Stomach (tissue), 9 donors: Measurements from ENCODE around the gene EIF4EBP2. TPM values are rescaled to one million over a fixed set of nuclear protein-coding genes. Genes with fewer than 3 reads are reported as not detected.

Source experiments
- DNase-seq, 2 donors: peaks; one replicate each; pipeline versions ENCODE4 v3.0.0 to v3.0.0-alpha.2; 2013 to 2019
- H3K27ac ChIP-seq, 5 donors: fragments of 200-600 bp in 4 of 5; sonication (generic) in 4 of 5; one replicate each; pipeline ENCODE4 v1.5.1; 2013 to 2019; ENCODE audit warnings: mild to moderate bottlenecking in 1 of 5, moderate library complexity in 1 of 5
- H3K27me3 ChIP-seq, 3 donors: fragments of 200-600 bp; sonication (generic); one replicate each; pipeline ENCODE4 v1.5.1; 2017 to 2019; ENCODE audit warnings: mixed run types in 1 of 3
- H3K36me3 ChIP-seq, 4 donors: fragments of 200-600 bp; sonication (generic); 1 replicate in 3 of 4; 2 replicates in 1 of 4; pipeline ENCODE4 v1.5.1; 2016 to 2019
- H3K4me1 ChIP-seq, 4 donors: fragments of 200-600 bp; sonication (generic); one replicate each; pipeline ENCODE4 v1.5.1; 2016 to 2019
- H3K4me3 ChIP-seq, 4 donors: fragments of 200-600 bp; sonication (generic) in 3 of 4; one replicate each; pipeline ENCODE4 v1.5.1; 2016 to 2019; ENCODE audit warnings: mild to moderate bottlenecking in 1 of 4
- H3K9me3 ChIP-seq, 4 donors: fragments of 200-600 bp; sonication (generic); one replicate each; pipeline ENCODE4 v1.5.1; 2016 to 2019
- CTCF ChIP-seq, 7 experiments: fragments of 450-650 bp in 4 of 7; fragments of 200-600 bp in 3 of 7; sonication (generic) in 3 of 7; IDR thresholded peaks; one replicate each; pipeline ENCODE4 v1.5.1; 2016 to 2019; ENCODE audit warnings: antibody characterized with exemption in 7 of 7, control low read depth in 2 of 7, mild to moderate bottlenecking in 1 of 7
- EP300 ChIP-seq: sonication (generic); formaldehyde crosslinking; IDR thresholded peaks from one replicate; pipeline ENCODE4 v1.6.1; 2017; ENCODE audit warnings: antibody characterized with exemption
- POLR2A ChIP-seq, 4 donors: fragments of 450-650 bp; IDR thresholded peaks; one replicate each; pipeline ENCODE4 v1.6.1; 2016; ENCODE audit warnings: antibody characterized with exemption in 4 of 4, control low read depth in 2 of 4, mild to moderate bottlenecking in 1 of 4, moderate library complexity in 1 of 4
- POLR2AphosphoS5 ChIP-seq, 3 donors: sonication (generic); formaldehyde crosslinking; IDR thresholded peaks; one replicate each; pipeline ENCODE4 v1.6.1; 2016; ENCODE audit warnings: antibody characterized with exemption in 3 of 3
- WGBS, 5 donors: extraction: QIAGEN DNeasy Blood & Tissue Kit in 3 of 5; methylation state at CpG; one replicate each; pipeline versions ENCODE4 v1.1.5 to v1.1.7; 2013 to 2018; 5-methylcytosine and 5-hydroxymethylcytosine counted together
- intact Hi-C: fragments of 100-400 bp; cut with DNase I; formaldehyde crosslinking; loops from one replicate; pipeline ENCODE4 v1.15.1; 2023; ENCODE audit warnings: low total_unique reads
- polyA plus RNA-seq, 3 donors: library from polyadenylated mRNA; stranded (reverse); fragments of 200-250 nt; gene quantifications; one replicate each; pipeline ENCODE4 v1.2.3, GENCODE V29; 2013
- total RNA-seq, 5 donors: library from RNA; depleted of rRNA; stranded (reverse); fragments of >200 nt; gene quantifications; one replicate each; pipeline versions ENCODE4 v1.1.0 to v1.2.3, GENCODE V29; 2014 to 2016
- donor health status: healthy with polysubstance abuse.
- donor health status: Bipolar disorder and iron deficiency.
- donor health status: healthy.

Gene EIF4EBP2
- total and polyA plus RNA-seq, 8 donors, result 18.9 to 74.7 (median 47.3) TPM

DNA sequence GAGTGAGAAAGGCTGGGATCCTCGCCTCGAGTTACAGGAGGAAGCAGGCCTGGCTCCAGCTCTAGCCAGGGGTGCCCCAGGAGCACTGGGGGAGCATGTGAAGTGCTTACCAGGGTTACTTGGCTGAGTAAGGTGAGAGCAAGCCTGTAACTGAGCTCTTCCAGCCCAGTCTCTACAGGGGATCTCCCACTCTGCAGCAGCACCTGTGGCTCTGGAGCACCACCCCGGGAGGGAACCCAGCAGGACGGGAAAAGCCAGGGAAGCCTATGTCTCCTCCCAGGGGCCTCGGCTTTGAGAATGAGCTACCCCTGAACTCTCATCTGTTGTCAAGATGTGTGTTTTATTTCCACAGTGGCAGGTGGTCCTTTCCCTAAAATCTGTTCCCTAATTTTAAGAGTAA, 32.1 kb upstream of the EIF4EBP2 start:
- TF ChIP-seq EP300 (no peak), POLR2AphosphoS5 (IDR thresholded peaks at IDR 0.05) (no peak), CTCF (IDR thresholded peaks at IDR 0.05) (no peak), POLR2A (IDR thresholded peaks at IDR 0.05) (no peak)
- Histone ChIP-seq H3K27me3 (no peaks in the 10 kb centered on the region), H3K36me3 (peaks cover 0 to 6% (median 3%) of the 10 kb centered on the region in 4 donors), H3K4me1 (no peaks in the 10 kb centered on the region), H3K27ac (no peak overlapping the region), H3K4me3 (no peak overlapping the region), H3K9me3 (no peaks in the 10 kb centered on the region)
- no peak for DNase-seq
- 27 to 66% (median 38%) methylated on average over 5 of the region's 5 CpGs for WGBS, 5 donors
- intact Hi-C loops, result no loop called here

DNA sequence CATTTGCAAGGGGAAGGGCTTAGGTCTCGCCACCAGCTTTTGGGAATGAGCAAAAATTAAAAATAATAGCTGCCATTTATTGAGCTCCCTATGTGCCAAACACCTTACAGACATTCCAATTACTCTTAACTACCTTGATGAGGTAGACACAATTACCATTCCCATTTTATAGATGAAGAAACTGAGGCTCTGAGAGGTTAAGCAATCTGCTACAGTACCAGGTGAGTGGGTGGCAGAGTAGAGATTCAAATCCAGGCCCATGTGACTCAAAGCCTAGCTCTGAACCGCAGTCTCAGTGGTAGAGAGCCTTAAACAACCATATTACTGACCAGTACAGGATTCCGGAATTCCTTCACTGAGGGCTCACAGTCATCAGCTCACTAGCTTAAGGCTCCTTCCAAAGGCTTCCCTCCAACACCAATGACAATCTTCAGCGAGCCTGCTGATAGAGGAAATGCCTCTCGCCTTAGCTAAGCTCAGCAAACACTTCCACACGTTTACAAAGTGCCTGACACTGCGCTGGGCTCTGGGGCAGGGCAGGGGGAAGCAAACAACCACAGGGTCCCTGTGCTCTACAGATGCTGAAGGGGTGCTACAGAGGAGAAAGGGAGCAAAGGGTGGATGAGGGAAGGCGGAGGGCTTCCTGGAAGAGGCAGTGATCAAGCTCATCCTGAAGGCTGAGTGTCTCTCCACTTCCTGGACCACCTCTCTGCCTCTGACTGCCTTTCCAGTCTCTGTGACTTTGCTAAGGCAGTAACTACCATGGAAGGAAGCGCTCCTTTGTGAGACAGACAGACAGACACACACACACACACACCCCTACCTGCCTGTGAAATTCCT, 28.9 kb upstream of the EIF4EBP2 start:
- Histone ChIP-seq H3K27me3 (no peaks in the 10 kb centered on the region), H3K27ac (no peak overlapping the region), H3K9me3 (peaks cover 0 to 3% (median 0%) of the 10 kb centered on the region in 4 donors), H3K4me1 (no peaks in the 10 kb centered on the region), H3K4me3 (no peak overlapping the region), H3K36me3 (peaks cover 0 to 6% (median 3%) of the 10 kb centered on the region in 4 donors)
- no peak for TF ChIP-seq EP300
- TF ChIP-seq CTCF (IDR thresholded peaks at IDR 0.05), result no peak
- no peak for TF ChIP-seq POLR2A (IDR thresholded peaks at IDR 0.05)
- no peak for TF ChIP-seq POLR2AphosphoS5 (IDR thresholded peaks at IDR 0.05)
- intact Hi-C loops, result no loop called here
- DNase-seq, result no peak
- whole genome bisulfite sequencing, 5 donors, result 76 to 84% (median 79%) methylated on average over 9 of the region's 9 CpGs

- Histone ChIP-seq H3K9me3 (peaks cover 0 to 3% (median 0%) of the 10 kb centered on the region in 4 donors), H3K36me3 (peaks cover 0 to 5% (median 0%) of the 10 kb centered on the region in 4 donors), H3K27me3 (no peaks in the 10 kb centered on the region), H3K27ac (no peak overlapping the region), H3K4me1 (peaks cover 6 to 13% (median 8%) of the 10 kb centered on the region in 4 donors), H3K4me3 (no peak overlapping the region)
- WGBS, 5 donors, result 89 to 94% (median 90%) methylated on average over 13 to 14 of the region's 14 CpGs
- intact Hi-C loops, result no loop called here
- no peak for TF ChIP-seq POLR2A (IDR thresholded peaks at IDR 0.05)
- no peak for TF ChIP-seq CTCF (IDR thresholded peaks at IDR 0.05)
- no peak for TF ChIP-seq POLR2AphosphoS5 (IDR thresholded peaks at IDR 0.05)
- TF ChIP-seq EP300, result no peak
- no peak for DNase-seq
These were observed 27.2 kb upstream of the EIF4EBP2 start for GRCh38 chr10:70376436-70377378.

GRCh38 chr10:70378122-70378521, 25.8 kb upstream of the EIF4EBP2 start:
- TF ChIP-seq CTCF (IDR thresholded peaks at IDR 0.05) (no peak), POLR2AphosphoS5 (IDR thresholded peaks at IDR 0.05) (peak in 1 of 3 donors; percentile 54)
- peak in 1 of 2 donors; percentile 55 for DNase-seq
- intact Hi-C loops, result no loop called here
- H3K36me3 ChIP-seq, result peaks cover 0 to 5% (median 0%) of the 10 kb centered on the region in 4 donors
- H3K27ac ChIP-seq, result no peak overlapping the region
- H3K27me3 ChIP-seq, result no peaks in the 10 kb centered on the region
- H3K4me3 ChIP-seq, result no peak overlapping the region
- 49 to 77% (median 66%) methylated on average over 6 of the region's 6 CpGs for WGBS, 5 donors
- peaks cover 6 to 21% (median 17%) of the 10 kb centered on the region in 4 donors for H3K4me1 ChIP-seq
- peaks cover 0 to 3% (median 0%) of the 10 kb centered on the region in 4 donors for H3K9me3 ChIP-seq
